Tibial nerve (tissue), 4 donors: ENCODE results near the gene CHST15. TPM values are rescaled to one million over a fixed set of nuclear protein-coding genes. Genes with fewer than 3 reads are reported as not detected.

ENCODE experiments used
- DNase-seq, 2 donors: peaks; one replicate each; pipeline ENCODE4 v3.0.0-alpha.2; 2019; ENCODE audit warnings: low spot score in 2 of 2
- H3K27ac ChIP-seq, 4 donors: fragments of 200-600 bp; sonication (generic) in 3 of 4; one replicate each; pipeline ENCODE4 v1.5.1; 2017 to 2019; ENCODE audit warnings: mild to moderate bottlenecking in 1 of 4
- H3K27me3 ChIP-seq, 2 donors: fragments of 200-600 bp; sonication (generic) in 1 of 2; one replicate each; pipeline versions ENCODE4 v1.5.1 to v1.6.0; 2017 to 2019
- H3K36me3 ChIP-seq, 3 donors: fragments of 200-600 bp; sonication (generic); one replicate each; pipeline ENCODE4 v1.5.1; 2018 to 2019
- H3K4me1 ChIP-seq, 4 donors: fragments of 200-600 bp; sonication (generic) in 3 of 4; one replicate each; pipeline ENCODE4 v1.5.1; 2017 to 2019
- H3K4me3 ChIP-seq, 4 donors: fragments of 200-600 bp; sonication (generic) in 3 of 4; one replicate each; pipeline ENCODE4 v1.5.1; 2017 to 2019; ENCODE audit warnings: mild to moderate bottlenecking in 1 of 4, moderate library complexity in 1 of 4
- H3K9me3 ChIP-seq, 4 donors: fragments of 200-600 bp; sonication (generic) in 3 of 4; one replicate each; pipeline ENCODE4 v1.5.1; 2017 to 2019
- CTCF ChIP-seq, 5 experiments: fragments of 200-600 bp in 3 of 5; fragments of 450-650 bp in 2 of 5; sonication (generic) in 3 of 5; IDR thresholded peaks; one replicate each; pipeline ENCODE4 v1.5.1; 2016 to 2019; ENCODE audit warnings: antibody characterized with exemption in 5 of 5, mild to moderate bottlenecking in 3 of 5, moderate library complexity in 2 of 5
- EP300 ChIP-seq, 2 donors: sonication (generic); formaldehyde crosslinking; IDR thresholded peaks; one replicate each; pipeline ENCODE4 v1.6.1; 2017; ENCODE audit warnings: antibody characterized with exemption in 2 of 2, mild to moderate bottlenecking in 1 of 2
- POLR2A ChIP-seq, 2 donors: fragments of 450-650 bp; IDR thresholded peaks; one replicate each; pipeline ENCODE4 v1.6.1; 2017; ENCODE audit warnings: antibody characterized with exemption in 2 of 2, mild to moderate bottlenecking in 2 of 2, moderate library complexity in 2 of 2
- WGBS, 2 donors: methylation state at CpG; one replicate each; pipeline ENCODE4 v1.1.5; 2018; 5-methylcytosine and 5-hydroxymethylcytosine counted together
- total RNA-seq, 4 donors: library from RNA; depleted of rRNA; stranded (reverse); fragments of >200 nt; gene quantifications; one replicate each; pipeline ENCODE4 v1.1.0, GENCODE V29; 2016

The CHST15 gene
- total RNA-seq, 4 donors from 2014 or later: 29.8 to 45.6 (median 34.3) TPM

GRCh38 chr10:123995461-123996131 is 97.8 kb downstream of the CHST15 start:
- peaks cover 0 to 50% (median 14%) of the 10 kb centered on the region in 4 donors for H3K4me1 ChIP-seq
- peak overlapping the region in 2 of 4 donors; percentile 4 to 22 for H3K4me3 ChIP-seq
- TF ChIP-seq EP300 (IDR thresholded peaks at IDR 0.05): no peak
- peak; percentile 16 to 44 (median 34) for TF ChIP-seq CTCF (IDR thresholded peaks at IDR 0.05)
- peaks cover 0 to 36% of the 10 kb centered on the region in 2 donors for H3K27me3 ChIP-seq
- H3K27ac ChIP-seq: peak overlapping the region in 2 of 4 donors; percentile 20 to 71
- no peaks in the 10 kb centered on the region for H3K9me3 ChIP-seq
- no peaks in the 10 kb centered on the region for H3K36me3 ChIP-seq
- WGBS, 2 donors: 20 to 33% methylated on average over 11 to 13 of the region's 27 CpGs
- DNase-seq: no peak

GRCh38 chr10:123995082-123995460 is 98.3 kb downstream of the CHST15 start:
- H3K4me1 ChIP-seq: peaks cover 0 to 50% (median 14%) of the 10 kb centered on the region in 4 donors
- H3K9me3 ChIP-seq: no peaks in the 10 kb centered on the region
- no peak for DNase-seq
- no peaks in the 10 kb centered on the region for H3K36me3 ChIP-seq
- TF ChIP-seq CTCF (IDR thresholded peaks at IDR 0.05) (no peak), EP300 (IDR thresholded peaks at IDR 0.05) (no peak), POLR2A (IDR thresholded peaks at IDR 0.05) (no peak)
- H3K27ac ChIP-seq: peak overlapping the region in 2 of 4 donors; percentile 20 to 71
- H3K27me3 ChIP-seq: peaks cover 0 to 41% of the 10 kb centered on the region in 2 donors
- 25 to 35% methylated on average over 11 of the region's 11 CpGs for WGBS, 2 donors
- peak overlapping the region in 2 of 4 donors; percentile 4 to 22 for H3K4me3 ChIP-seq

GRCh38 chr10:123994417-123995081 is 98.8 kb downstream of the CHST15 start:
- 6 to 8% methylated on average over 25 to 30 of the region's 30 CpGs for WGBS, 2 donors
- no peaks in the 10 kb centered on the region for H3K9me3 ChIP-seq
- no peaks in the 10 kb centered on the region for H3K36me3 ChIP-seq
- DNase-seq: peak; percentile 68 to 78
- H3K4me1 ChIP-seq: peaks cover 0 to 50% (median 14%) of the 10 kb centered on the region in 4 donors
- TF ChIP-seq EP300 (IDR thresholded peaks at IDR 0.05): peak in 1 of 2 donors; percentile 14
- TF ChIP-seq POLR2A (IDR thresholded peaks at IDR 0.05): no peak
- TF ChIP-seq CTCF (IDR thresholded peaks at IDR 0.05): peak; percentile 96 to 100 (median 99)
- peaks cover 0 to 46% of the 10 kb centered on the region in 2 donors for H3K27me3 ChIP-seq
- H3K27ac ChIP-seq: peak overlapping the region in 1 of 4 donors; percentile 20
- H3K4me3 ChIP-seq: peak overlapping the region in 3 of 4 donors; percentile 4 to 22 (median 13)

- no peaks in the 10 kb centered on the region for H3K36me3 ChIP-seq
- no peak for DNase-seq
- WGBS, 2 donors: 64% methylated on average over 17 of the region's 17 CpGs
- no peak for TF ChIP-seq POLR2A (IDR thresholded peaks at IDR 0.05)
- TF ChIP-seq CTCF (IDR thresholded peaks at IDR 0.05): no peak
- TF ChIP-seq EP300 (IDR thresholded peaks at IDR 0.05): no peak
- H3K9me3 ChIP-seq: no peaks in the 10 kb centered on the region
- no peak overlapping the region for H3K4me3 ChIP-seq
- peaks cover 0 to 52% of the 10 kb centered on the region in 2 donors for H3K27me3 ChIP-seq
- peaks cover 0 to 50% (median 14%) of the 10 kb centered on the region in 4 donors for H3K4me1 ChIP-seq
- H3K27ac ChIP-seq: no peak overlapping the region
Measured at GRCh38 chr10:123993534-123994416, 99.6 kb downstream of the CHST15 start.
